ENCODE results near the gene ARHGEF4.
A peak's percentile ranks its signal among the peaks of the same experiment; 100 is the strongest.

The ARHGEF4 gene

GRCh38 chr2:130836501-130837174 is at the start of gene ARHGEF4:
TSS of gene ARHGEF4 (plus strand) at chr2:130836914. CDS start at chr2:130836954, 40 bp downstream.
- peak; percentile 30 for DNase-seq (ENCODE audit: low spot score)

DNA sequence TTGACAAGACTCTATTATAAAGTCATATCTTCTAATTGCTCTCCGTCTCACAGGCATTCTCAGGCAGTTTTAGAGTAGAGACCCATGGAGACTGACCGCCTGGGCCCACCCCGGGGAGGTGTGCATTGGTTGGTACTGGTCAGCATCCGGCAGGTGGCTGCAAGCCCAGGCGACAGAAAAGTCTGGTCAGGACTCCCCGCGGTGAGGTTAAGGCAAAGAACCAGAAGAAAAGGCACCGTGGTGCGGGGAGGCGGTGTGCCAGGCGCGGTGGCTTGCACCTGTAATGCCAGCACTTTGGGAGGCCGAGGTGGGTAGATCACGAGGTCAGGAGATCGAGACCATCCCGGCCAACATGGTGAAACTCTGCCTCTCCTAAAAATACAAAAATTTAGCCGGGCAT is 48.9 kb upstream of the ARHGEF4 start:
- DNase-seq (ENCODE audit: low spot score), result no peak

DNA sequence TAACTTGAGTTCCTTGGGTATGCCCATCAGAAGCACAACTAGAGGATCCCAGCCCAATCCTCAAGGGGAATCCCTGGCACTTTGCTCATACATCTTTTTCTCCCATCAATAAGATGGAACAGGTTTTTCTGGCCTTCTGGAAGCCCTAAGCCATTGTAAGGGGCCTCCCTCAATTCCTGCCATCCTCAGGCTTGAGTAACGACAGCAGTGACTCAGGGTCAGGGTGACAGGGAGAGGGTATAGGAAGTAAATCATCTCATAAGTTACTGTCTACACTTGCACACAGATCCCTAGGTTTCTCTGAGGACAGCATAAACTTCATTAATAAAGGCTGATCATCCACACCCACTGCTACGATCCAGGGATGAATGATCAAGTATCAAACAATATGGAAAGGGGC is 46.4 kb upstream of the ARHGEF4 start:
- no peak for DNase-seq (ENCODE audit: low spot score)

DNA sequence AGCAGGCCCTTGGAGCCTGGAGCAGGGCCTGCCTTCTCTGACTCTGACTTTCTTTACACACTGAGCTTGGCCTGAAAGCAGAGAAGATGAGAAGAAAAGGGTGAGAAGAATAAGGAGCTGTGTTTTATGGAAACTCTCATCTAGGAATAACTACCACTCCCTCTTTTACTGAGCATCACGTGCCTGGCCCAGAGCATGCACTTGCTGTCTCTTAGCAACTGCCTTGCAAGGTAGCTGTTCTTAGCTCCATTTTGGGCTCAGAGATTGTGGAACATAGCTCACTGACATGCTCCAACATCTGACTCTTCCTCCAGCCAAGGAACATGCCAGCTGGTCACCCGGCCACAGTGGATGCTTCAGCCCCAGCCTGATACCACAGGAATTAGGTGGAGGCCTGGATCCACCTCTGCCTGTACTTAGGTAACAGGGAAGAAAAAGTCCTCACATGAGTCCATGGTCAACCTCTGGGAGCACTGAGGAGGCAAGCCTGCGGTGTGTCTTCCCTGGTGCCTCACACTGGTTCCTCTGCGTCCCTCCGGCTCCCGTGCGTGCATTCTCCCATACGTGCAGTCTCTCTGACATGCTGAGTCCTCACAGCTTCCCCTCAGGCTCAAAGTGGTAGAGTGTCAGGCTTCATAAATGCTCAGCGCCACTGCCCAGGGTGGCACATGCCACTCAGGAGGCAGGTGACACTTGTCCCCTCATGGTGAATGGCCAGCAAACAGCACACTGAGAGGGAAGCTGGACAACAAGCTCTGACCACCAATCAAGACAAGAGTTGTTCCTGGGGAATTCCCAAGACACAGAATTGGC is 45.7 kb upstream of the ARHGEF4 start:
- DNase-seq (ENCODE audit: low spot score), result no peak

GRCh38 chr2:130791617-130791939 is 45.1 kb upstream of the ARHGEF4 start:
- peak; percentile 44 for DNase-seq (ENCODE audit: low spot score)

DNA sequence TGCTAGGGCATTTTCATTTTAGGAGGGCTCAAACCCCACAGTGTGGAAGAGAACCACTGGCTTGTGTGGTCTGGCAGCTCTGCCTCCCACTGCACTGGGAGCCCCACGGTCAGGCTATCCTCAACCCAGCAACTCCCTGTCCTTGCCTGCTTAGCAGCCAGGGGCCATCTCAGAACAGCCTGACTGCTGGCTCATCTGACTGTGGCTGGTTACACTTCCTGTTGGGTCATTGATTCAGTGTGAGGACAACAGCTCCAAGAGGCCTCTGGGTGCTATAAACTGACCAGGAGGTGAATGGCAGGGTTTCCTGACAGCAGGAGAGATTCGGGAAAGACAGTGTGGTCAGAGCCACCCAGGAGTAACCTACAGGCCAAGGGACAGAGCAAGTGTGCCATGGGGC is 41.3 kb upstream of the ARHGEF4 start:
- peak; percentile 50 for DNase-seq (ENCODE audit: low spot score)

DNA sequence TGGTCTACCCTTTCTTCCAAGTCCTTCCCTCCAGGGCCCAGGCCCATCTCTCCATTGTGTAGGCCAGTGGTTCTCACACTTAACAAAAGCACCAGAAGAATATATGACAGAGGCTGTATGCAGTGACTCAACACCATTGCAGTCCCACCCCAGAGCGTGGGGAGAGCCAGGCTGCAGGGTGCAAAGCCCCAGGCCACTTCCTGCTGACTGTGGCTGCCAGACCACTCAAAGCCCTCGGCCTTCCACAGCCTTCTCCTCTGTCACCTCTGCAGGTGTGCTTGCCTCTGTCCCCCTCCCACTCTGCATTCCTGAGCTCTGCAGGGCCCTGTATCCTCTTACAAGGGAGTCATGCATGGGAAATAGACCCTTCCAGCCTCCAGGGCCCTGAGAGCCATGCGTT is 40.4 kb upstream of the ARHGEF4 start:
- peak; percentile 29 for DNase-seq (ENCODE audit: low spot score)

- peak; percentile 87 for DNase-seq (ENCODE audit: low spot score)
These were observed 39.0 kb upstream of the ARHGEF4 start for GRCh38 chr2:130797493-130798435.

GRCh38 chr2:130798472-130799218 is 38.1 kb upstream of the ARHGEF4 start:
- no peak for DNase-seq (ENCODE audit: low spot score)

DNA sequence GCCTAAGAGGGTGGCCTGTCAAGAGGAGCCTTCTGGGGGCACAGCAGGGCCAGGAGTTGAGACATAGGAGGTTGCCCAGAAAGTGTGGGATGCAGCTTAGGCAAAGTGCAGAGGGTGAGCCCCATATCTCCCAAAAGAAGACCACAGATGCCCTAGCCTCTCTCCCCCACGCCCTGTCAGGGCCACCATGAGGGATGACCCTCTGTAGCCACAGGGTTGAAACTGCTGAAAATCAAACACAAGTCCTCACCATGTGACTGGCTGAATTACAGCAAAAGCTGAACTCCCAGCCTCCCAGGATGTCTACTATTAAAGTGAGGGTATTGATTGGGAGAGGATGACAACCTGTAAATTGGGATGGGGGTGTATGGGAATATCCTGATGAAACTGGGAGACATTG is 37.4 kb upstream of the ARHGEF4 start:
- no peak for DNase-seq (ENCODE audit: low spot score)

DNA sequence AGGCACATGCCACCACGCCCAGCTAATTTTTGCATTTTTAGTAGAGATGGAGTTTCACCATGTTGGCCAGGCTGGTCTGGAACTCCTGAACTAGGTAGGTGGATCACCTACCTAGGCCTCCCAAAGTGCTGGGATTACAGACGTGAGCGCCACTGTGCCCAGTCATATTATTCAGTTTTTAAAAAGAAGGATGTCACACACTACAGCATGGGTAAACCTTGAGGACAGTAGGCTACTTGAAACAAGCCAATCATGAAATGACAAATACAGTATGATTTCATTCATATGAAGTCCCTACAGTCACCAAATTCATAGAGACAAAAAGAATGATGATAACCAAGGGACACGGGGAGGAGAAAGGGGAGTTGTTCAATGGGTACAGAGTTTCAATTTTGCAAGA is 31.1 kb upstream of the ARHGEF4 start:
- no peak for DNase-seq (ENCODE audit: low spot score)

- DNase-seq (ENCODE audit: low spot score), result no peak
These were observed 30.3 kb upstream of the ARHGEF4 start for GRCh38 chr2:130806370-130806769.

- peak; percentile 69 for DNase-seq (ENCODE audit: low spot score)
These were observed 28.9 kb upstream of the ARHGEF4 start for GRCh38 chr2:130807659-130808385.

- DNase-seq (ENCODE audit: low spot score), result peak; percentile 48
These were observed 28.0 kb upstream of the ARHGEF4 start for GRCh38 chr2:130808482-130809268.

GRCh38 chr2:130810490-130810889 is 26.2 kb upstream of the ARHGEF4 start:
- DNase-seq (ENCODE audit: low spot score), result no peak

DNA sequence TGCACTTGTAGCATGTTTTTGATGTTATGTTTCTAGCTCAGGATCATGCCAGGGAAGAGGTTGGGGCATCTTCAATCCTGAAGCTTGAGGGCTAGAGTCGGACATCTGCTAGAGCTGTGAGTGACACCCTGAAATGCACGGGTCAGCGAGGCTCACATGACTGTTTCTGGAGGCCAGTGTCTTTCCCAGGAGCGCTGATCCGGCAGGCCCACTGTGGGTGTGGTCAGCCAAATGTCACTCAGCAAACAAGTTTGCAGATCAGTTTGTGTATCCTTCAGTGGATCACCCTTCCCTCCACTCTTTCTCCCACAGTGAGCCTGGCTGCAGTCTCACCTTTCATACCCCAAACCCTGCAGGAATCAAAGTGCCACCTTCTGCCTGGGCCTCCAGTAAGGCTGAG is 23.0 kb upstream of the ARHGEF4 start:
- no peak for DNase-seq (ENCODE audit: low spot score)

- DNase-seq (ENCODE audit: low spot score), result no peak
These were observed 21.6 kb upstream of the ARHGEF4 start for GRCh38 chr2:130814931-130815680.

DNA sequence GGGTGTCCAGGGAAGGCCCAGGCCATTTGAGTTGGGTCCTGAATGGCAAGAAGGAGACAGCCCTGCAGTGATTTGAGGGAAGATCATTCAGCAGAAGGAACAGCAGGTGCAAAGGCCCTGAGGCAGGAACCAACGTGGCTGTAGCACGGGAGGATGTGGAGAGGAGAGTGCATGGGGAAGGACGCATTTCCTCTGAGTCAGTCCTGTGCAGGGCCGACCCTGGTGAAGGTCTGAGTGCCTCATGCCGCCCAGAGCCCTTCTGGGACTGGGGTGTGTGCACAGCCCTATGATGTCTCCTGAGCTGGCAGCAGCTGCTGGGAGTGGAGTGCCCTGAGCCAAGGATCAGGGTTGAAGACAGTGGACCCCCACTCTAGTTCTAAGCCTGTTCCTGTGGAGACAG is 17.9 kb upstream of the ARHGEF4 start:
- no peak for DNase-seq (ENCODE audit: low spot score)

DNA sequence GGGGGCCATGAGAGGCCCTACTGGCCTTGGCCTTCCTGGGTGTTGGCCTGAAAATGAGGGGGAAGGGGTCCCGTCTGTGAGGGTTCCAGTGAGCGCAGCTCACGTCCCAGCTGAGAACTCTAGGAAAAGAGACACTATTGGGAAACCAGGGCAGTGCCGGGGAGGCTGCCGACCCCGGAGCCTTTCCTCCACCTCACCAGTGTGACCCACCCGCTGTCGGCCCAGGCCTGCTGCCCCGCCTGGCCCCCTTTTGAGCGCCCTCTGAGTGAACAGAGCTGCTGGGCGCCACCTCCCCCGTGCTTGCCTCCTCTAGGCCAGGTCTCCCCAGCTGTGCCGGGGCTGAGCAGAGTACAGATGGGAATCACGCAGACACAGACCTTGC is 17.5 kb upstream of the ARHGEF4 start:
- DNase-seq (ENCODE audit: low spot score), result no peak
